CD4-positive, alpha-beta T cell treated with Interleukin-12 subunit alpha and Interleukin-12 subunit beta, for 1 hour (primary cell): ENCODE results near the gene TRAF1.

Experiments used
- DNase-seq: peaks from one replicate; pipeline ENCODE4 v3.0.0-alpha.2; 2020

The TRAF1 gene

DNA sequence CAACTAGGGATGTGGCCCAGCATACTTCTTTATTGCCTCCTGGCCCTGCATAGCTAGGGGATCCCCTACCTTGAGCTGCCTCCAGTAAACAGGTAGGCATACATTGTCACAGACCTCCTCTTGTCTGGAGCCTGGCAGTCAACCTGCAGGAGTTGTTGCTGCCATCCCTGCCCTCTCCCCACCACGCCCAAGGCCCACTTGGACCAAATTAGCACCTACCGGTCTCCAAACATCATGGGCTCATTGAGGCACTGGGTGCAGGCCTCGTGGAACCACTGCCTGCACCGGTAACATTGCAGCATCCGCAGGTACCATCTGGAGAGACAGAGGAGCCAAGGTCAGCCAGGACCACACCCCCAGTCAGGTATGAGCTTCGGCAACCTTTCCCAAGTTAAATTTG is 59.9 kb downstream of the TRAF1 start:
- DNase-seq: no peak

- no peak for DNase-seq
Measured at GRCh38 chr9:120865809-120866208, 60.8 kb downstream of the TRAF1 start.

DNA sequence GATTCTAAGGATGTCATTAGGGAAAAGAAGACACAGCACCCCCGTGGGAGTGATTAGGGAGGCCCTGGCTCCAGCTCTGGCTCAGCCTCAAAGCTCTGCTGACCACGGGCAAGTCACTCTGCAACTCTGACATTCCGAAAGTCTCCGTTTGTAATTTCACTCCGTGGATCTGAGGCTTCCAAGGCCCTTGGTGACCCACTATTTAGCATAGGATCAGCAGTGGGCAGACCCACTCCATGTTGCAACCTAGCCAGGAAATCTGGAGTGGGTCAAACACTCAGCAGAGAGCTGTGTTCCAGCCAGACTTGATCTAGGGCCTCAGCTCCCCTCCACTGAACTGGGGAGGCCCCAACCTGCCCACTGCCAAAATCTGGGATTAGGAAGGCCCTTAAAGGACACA is 61.4 kb downstream of the TRAF1 start:
- DNase-seq: no peak

- no peak for DNase-seq
Measured at GRCh38 chr9:120864719-120865118, 61.9 kb downstream of the TRAF1 start.

DNA sequence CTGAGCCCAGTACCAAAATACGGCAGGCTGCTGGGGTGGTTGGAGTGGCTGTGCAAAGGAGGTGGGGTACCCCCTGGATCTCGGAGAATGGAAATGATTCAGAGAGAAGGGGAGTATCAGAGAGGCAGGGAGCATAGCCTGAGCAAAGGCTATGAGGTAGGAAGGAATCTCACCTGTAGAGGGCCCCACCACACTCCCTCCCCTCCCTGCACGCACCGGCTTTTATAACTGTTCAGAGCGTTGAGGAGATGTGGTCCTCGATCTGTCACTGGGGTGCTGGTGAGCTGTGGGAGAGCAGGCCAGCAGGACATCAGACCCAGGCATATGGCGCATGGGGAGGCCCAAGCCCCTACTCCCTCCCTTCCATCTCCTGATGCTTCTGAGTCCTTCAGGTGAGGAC is 62.8 kb downstream of the TRAF1 start:
- no peak for DNase-seq

DNA sequence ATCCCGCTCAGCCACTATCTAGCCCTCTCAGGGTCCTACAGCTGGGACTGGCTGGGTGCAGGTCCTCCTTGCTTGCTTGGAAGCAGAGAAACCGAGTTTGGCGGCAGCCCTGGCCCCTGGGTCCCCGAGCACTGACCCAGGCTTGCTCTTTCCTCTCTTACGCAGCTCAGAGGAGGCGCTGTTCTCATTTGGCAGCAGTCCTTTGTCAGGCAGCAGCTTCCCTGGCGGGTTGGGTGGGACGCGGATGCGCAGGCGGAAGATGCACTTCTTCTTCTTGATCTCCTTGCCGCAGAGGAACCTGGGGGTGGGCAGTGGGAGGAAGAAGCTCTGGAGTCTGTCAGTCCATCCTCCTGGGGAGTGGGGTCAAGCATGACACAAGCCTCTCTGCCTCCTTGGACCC is 64.1 kb downstream of the TRAF1 start:
- no peak for DNase-seq

DNA sequence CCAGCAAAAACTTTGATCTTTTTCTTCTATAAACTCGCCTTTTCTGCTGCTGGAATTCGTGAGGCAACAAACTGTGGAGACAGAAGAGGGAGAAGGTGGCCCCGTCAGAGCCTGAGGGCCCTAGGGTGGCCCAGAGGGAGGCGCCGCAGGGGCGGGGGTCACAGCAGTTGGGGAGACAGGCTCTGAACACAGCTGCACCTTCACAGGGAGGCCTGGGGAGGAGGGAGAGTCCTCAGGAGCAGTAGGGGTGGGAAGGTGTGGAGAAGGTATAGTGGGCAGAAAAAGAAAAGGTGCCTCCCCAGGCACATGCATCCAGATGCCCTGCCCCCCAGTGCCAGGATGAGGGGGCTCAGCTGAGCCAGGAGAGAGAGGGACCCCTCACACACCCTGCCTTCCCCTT is 64.7 kb downstream of the TRAF1 start:
- no peak for DNase-seq

GRCh38 chr9:120860083-120860482 is 66.5 kb downstream of the TRAF1 start:
- DNase-seq: no peak

GRCh38 chr9:120859361-120859760 is 67.2 kb downstream of the TRAF1 start:
- no peak for DNase-seq

- no peak for DNase-seq
Measured at GRCh38 chr9:120857902-120858301, 68.7 kb downstream of the TRAF1 start.

- no peak for DNase-seq
Measured at GRCh38 chr9:120857481-120857880, 69.1 kb downstream of the TRAF1 start.

GRCh38 chr9:120856700-120857099 is 69.9 kb downstream of the TRAF1 start:
- DNase-seq: no peak

DNA sequence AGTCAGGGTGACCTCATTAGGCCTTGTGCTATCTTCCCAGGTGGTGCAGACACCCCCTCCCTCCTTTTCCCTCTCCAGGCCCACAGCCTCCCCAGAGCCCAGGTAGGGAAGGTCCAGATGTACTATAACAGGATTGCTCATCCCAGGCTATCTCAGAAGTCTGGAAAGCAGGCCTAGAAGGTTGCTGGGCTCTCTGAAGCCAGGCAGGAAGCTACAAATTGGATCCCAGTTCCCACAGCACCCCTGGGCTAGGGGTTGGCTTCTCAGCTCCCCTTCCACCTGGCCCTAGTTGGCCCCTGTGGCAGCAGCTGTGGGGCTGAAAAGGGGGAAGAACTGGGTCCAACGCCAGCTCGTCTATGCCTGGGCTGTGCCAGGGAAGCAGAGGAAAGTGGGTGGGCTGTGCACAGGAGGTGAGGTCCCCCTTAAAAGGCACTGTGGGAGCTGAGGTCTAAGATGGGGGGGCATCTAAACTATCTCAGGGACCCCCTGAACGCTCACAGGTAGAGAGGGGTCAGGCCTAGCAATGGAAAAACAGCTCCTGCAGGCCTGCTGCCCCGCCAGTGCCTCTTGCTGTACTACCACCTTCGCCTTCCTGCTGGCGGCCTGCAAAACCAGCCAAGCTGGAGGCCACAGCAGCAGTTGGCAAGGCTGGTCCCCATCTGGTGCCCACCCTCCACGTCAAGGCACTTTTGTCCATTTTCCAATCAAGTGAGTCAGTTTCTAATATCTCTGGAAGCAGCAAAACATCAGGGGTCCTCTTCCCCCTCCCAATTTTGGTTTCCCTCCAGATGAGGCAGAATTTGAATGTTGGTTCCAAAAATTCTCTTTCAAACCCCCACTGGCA is 70.5 kb downstream of the TRAF1 start:
- DNase-seq: no peak

GRCh38 chr9:120854596-120855327 is 71.8 kb downstream of the TRAF1 start:
- DNase-seq: no peak

- DNase-seq: no peak
Measured at GRCh38 chr9:120853198-120853597, 73.4 kb downstream of the TRAF1 start.
